ENCODE measurements around the gene BOLL. TPM values are rescaled to one million over a fixed set of nuclear protein-coding genes. Genes with fewer than 3 reads are reported as not detected.
"Not testable (repeated sequence)": the region's sequence is repeated elsewhere in the genome, so short reads cannot be mapped to it uniquely, and the experiment has no call there.

BOLL gene
- 0.25 TPM for polyA plus RNA-seq (2013)

- Histone ChIP-seq H3K36me3 (ENCODE audit: control insufficient read depth in 4 of 4, insufficient read depth in 4 of 4, low read length in 3 of 4) (no peaks in the 10 kb centered on the region), H3K9me3 (ENCODE audit: control extremely low read depth in 1 of 5, control insufficient read depth in 4 of 5, insufficient read depth in 2 of 5, low read depth in 1 of 5, low read length in 4 of 5) (no peaks in the 10 kb centered on the region)
Measured at GRCh38 chr2:197784956-197785941, at the start of gene BOLL. Gene BOLL, minus strand, starts transcription at chr2:197785319. Its CDS starts 3,469 bp downstream, at chr2:197781850.

GRCh38 chr2:197834771-197835170, 49.7 kb upstream of the BOLL start:
- H3K27me3 ChIP-seq (replicated peaks in 2 of 5; ENCODE audit: control insufficient read depth in 4 of 5, insufficient read depth in 5 of 5, low read length in 4 of 5); CTCF ChIA-PET; H3K36me3 ChIP-seq (ENCODE audit: control insufficient read depth in 4 of 4, insufficient read depth in 4 of 4, low read length in 3 of 4); H3K9me3 ChIP-seq (ENCODE audit: control extremely low read depth in 1 of 5, control insufficient read depth in 4 of 5, insufficient read depth in 2 of 5, low read depth in 1 of 5, low read length in 4 of 5); POLR2A ChIA-PET; H3K27ac ChIP-seq (ENCODE audit: insufficient read depth in 1 of 2, low read depth in 1 of 2, low read length in 2 of 2, poor library complexity in 1 of 2, severe bottlenecking in 2 of 2); DNase-seq; H3K4me3 ChIP-seq (ENCODE audit: control insufficient read depth in 1 of 7, extremely low read depth in 1 of 7, insufficient read depth in 4 of 7, low read depth in 2 of 7, low read length in 6 of 7): not testable (repeated sequence)
- H3K4me1 ChIP-seq (ENCODE audit: control extremely low read depth in 1 of 4, control insufficient read depth in 4 of 4, insufficient read depth in 4 of 4, low read length in 3 of 4), result peaks cover 0 to 12% (median 4%) of the 10 kb centered on the region in 4 experiments
- no CpG with 5 or more reads among the region's 2 CpGs for WGBS (ENCODE audit: insufficient coverage)

More at GRCh38 chr2:197784956-197785941, at the start of gene BOLL:
- WGBS (ENCODE audit: insufficient coverage), result 92% methylated on average over 65 of the region's 80 CpGs
- peaks cover 0 to 16% (median 10%) of the 10 kb centered on the region in 4 experiments for H3K4me1 ChIP-seq (ENCODE audit: control extremely low read depth in 1 of 4, control insufficient read depth in 4 of 4, insufficient read depth in 4 of 4, low read length in 3 of 4)
- POLR2A ChIA-PET, result no interaction called here
- no peak for DNase-seq
- peaks cover 0 to 13% (median 0%) of the 10 kb centered on the region in 5 experiments for H3K27me3 ChIP-seq (replicated peaks in 2 of 5; ENCODE audit: control insufficient read depth in 4 of 5, insufficient read depth in 5 of 5, low read length in 4 of 5)
- H3K4me3 ChIP-seq (ENCODE audit: control insufficient read depth in 1 of 7, extremely low read depth in 1 of 7, insufficient read depth in 4 of 7, low read depth in 2 of 7, low read length in 6 of 7), result peak within 1 kb of the TSS; percentile 43 to 81 (median 66)
- CTCF ChIA-PET, result interaction anchor here (1.2 kb wide), 1 partner anchor 79 kb away, joined by 4 read pairs; the partner anchor contains the start of gene MARS2
- no peak within 1 kb of the TSS for H3K27ac ChIP-seq (ENCODE audit: insufficient read depth in 1 of 2, low read depth in 1 of 2, low read length in 2 of 2, poor library complexity in 1 of 2, severe bottlenecking in 2 of 2)

- Histone ChIP-seq H3K9me3 (ENCODE audit: control extremely low read depth in 1 of 5, control insufficient read depth in 4 of 5, insufficient read depth in 2 of 5, low read depth in 1 of 5, low read length in 4 of 5) (no peaks in the 10 kb centered on the region), H3K27me3 (replicated peaks in 2 of 5; ENCODE audit: control insufficient read depth in 4 of 5, insufficient read depth in 5 of 5, low read length in 4 of 5) (no peaks in the 10 kb centered on the region), H3K36me3 (ENCODE audit: control insufficient read depth in 4 of 4, insufficient read depth in 4 of 4, low read length in 3 of 4) (no peaks in the 10 kb centered on the region), H3K27ac (ENCODE audit: insufficient read depth in 1 of 2, low read depth in 1 of 2, low read length in 2 of 2, poor library complexity in 1 of 2, severe bottlenecking in 2 of 2) (no peak overlapping the region), H3K4me3 (ENCODE audit: control insufficient read depth in 1 of 7, extremely low read depth in 1 of 7, insufficient read depth in 4 of 7, low read depth in 2 of 7, low read length in 6 of 7) (no peak overlapping the region), H3K4me1 (ENCODE audit: control extremely low read depth in 1 of 4, control insufficient read depth in 4 of 4, insufficient read depth in 4 of 4, low read length in 3 of 4) (no peaks in the 10 kb centered on the region)
- WGBS (ENCODE audit: insufficient coverage), result no CpG with 5 or more reads among the region's 1 CpG
- no peak for DNase-seq
- CTCF ChIA-PET, result no interaction called here
- POLR2A ChIA-PET, result no interaction called here
Measured at GRCh38 chr2:197828464-197829135, 43.5 kb upstream of the BOLL start.

GRCh38 chr2:197827618-197828017, 42.5 kb upstream of the BOLL start:
- Histone ChIP-seq H3K36me3 (ENCODE audit: control insufficient read depth in 4 of 4, insufficient read depth in 4 of 4, low read length in 3 of 4) (no peaks in the 10 kb centered on the region), H3K4me3 (ENCODE audit: control insufficient read depth in 1 of 7, extremely low read depth in 1 of 7, insufficient read depth in 4 of 7, low read depth in 2 of 7, low read length in 6 of 7) (no peak overlapping the region), H3K4me1 (ENCODE audit: control extremely low read depth in 1 of 4, control insufficient read depth in 4 of 4, insufficient read depth in 4 of 4, low read length in 3 of 4) (no peaks in the 10 kb centered on the region), H3K27me3 (replicated peaks in 2 of 5; ENCODE audit: control insufficient read depth in 4 of 5, insufficient read depth in 5 of 5, low read length in 4 of 5) (no peaks in the 10 kb centered on the region), H3K9me3 (ENCODE audit: control extremely low read depth in 1 of 5, control insufficient read depth in 4 of 5, insufficient read depth in 2 of 5, low read depth in 1 of 5, low read length in 4 of 5) (no peaks in the 10 kb centered on the region), H3K27ac (ENCODE audit: insufficient read depth in 1 of 2, low read depth in 1 of 2, low read length in 2 of 2, poor library complexity in 1 of 2, severe bottlenecking in 2 of 2) (no peak overlapping the region)
- DNase-seq, result no peak
- WGBS (ENCODE audit: insufficient coverage), result no CpG with 5 or more reads among the region's 2 CpGs
- POLR2A ChIA-PET, result no interaction called here
- CTCF ChIA-PET, result no interaction called here

GRCh38 chr2:197822333-197822732, 37.2 kb upstream of the BOLL start:
- Histone ChIP-seq H3K4me1 (ENCODE audit: control extremely low read depth in 1 of 4, control insufficient read depth in 4 of 4, insufficient read depth in 4 of 4, low read length in 3 of 4) (no peaks in the 10 kb centered on the region), H3K9me3 (ENCODE audit: control extremely low read depth in 1 of 5, control insufficient read depth in 4 of 5, insufficient read depth in 2 of 5, low read depth in 1 of 5, low read length in 4 of 5) (no peaks in the 10 kb centered on the region), H3K4me3 (ENCODE audit: control insufficient read depth in 1 of 7, extremely low read depth in 1 of 7, insufficient read depth in 4 of 7, low read depth in 2 of 7, low read length in 6 of 7) (no peak overlapping the region), H3K27ac (ENCODE audit: insufficient read depth in 1 of 2, low read depth in 1 of 2, low read length in 2 of 2, poor library complexity in 1 of 2, severe bottlenecking in 2 of 2) (no peak overlapping the region), H3K36me3 (ENCODE audit: control insufficient read depth in 4 of 4, insufficient read depth in 4 of 4, low read length in 3 of 4) (no peaks in the 10 kb centered on the region), H3K27me3 (replicated peaks in 2 of 5; ENCODE audit: control insufficient read depth in 4 of 5, insufficient read depth in 5 of 5, low read length in 4 of 5) (no peaks in the 10 kb centered on the region)
- no peak for DNase-seq
- ChIA-PET POLR2A (no interaction called here), CTCF (no interaction called here)
- 88% methylated on average over 2 of the region's 2 CpGs for WGBS (ENCODE audit: insufficient coverage)

GRCh38 chr2:197821550-197822289, 36.6 kb upstream of the BOLL start:
- Histone ChIP-seq H3K4me3 (ENCODE audit: control insufficient read depth in 1 of 7, extremely low read depth in 1 of 7, insufficient read depth in 4 of 7, low read depth in 2 of 7, low read length in 6 of 7) (no peak overlapping the region), H3K27me3 (replicated peaks in 2 of 5; ENCODE audit: control insufficient read depth in 4 of 5, insufficient read depth in 5 of 5, low read length in 4 of 5) (no peaks in the 10 kb centered on the region), H3K36me3 (ENCODE audit: control insufficient read depth in 4 of 4, insufficient read depth in 4 of 4, low read length in 3 of 4) (no peaks in the 10 kb centered on the region), H3K9me3 (ENCODE audit: control extremely low read depth in 1 of 5, control insufficient read depth in 4 of 5, insufficient read depth in 2 of 5, low read depth in 1 of 5, low read length in 4 of 5) (no peaks in the 10 kb centered on the region), H3K27ac (ENCODE audit: insufficient read depth in 1 of 2, low read depth in 1 of 2, low read length in 2 of 2, poor library complexity in 1 of 2, severe bottlenecking in 2 of 2) (no peak overlapping the region), H3K4me1 (ENCODE audit: control extremely low read depth in 1 of 4, control insufficient read depth in 4 of 4, insufficient read depth in 4 of 4, low read length in 3 of 4) (no peaks in the 10 kb centered on the region)
- POLR2A ChIA-PET, result no interaction called here
- CTCF ChIA-PET, result no interaction called here
- DNase-seq, result no peak
- whole genome bisulfite sequencing (ENCODE audit: insufficient coverage), result 100% methylated on average over 2 of the region's 2 CpGs
